GM19025 (cell line): ENCODE results near the gene ODAD4.

ENCODE experiments used
- ATAC-seq: cut with Tn5 transposase; IDR thresholded peaks from one replicate; pipeline ENCODE4 v1.9.1; 2021; ENCODE audit warnings: mild to moderate bottlenecking, low read depth, moderate library complexity; ENCODE audit not compliant: unreplicated experiment

Gene ODAD4

DNA sequence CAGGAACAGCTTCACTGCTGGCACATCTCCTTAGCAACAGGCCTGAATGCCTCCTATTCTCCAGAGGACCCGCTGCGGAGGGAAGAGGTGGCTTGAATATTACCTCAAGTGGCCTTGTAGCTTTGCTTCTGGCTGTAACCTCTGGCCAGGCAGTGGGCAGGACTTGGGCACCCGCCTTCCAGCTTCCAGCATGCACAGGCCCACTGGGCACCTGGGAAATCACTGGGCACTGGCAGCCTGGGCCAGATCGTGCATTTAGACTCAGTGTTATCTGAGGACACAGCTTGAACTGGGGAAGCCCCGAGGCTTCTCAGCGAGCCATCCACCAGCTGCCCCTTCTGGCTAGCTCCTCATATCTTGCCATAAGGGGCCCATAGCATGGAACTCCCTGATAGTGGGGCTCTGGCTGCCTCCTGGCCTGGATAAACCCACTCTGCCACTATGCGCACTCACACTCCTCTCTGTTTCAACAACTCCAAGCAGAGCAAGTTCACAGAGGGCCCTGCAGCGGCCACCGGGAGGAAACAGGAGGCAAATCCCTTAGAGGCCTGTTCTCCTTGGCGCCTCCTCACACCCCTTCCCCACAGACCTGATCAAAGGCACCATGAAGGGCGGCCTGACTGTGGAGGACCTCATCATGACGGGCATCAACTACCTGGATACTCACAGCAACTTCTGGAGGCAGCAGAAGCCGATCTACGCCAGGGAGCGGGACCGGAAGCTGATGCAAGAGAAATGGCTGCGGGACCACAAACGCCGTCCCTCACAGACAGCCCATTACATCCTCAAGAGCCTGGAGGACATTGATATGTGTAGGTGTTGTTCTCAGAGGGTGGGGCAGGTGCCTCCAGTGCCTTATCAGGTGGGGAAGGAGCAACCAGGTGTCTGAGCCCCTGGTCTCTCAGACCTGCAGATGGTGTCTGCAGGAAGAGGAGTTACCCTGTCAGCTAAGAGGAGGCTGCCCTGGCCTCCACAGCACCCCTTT is 7.8 kb downstream of the ODAD4 start:
- no peak for ATAC-seq

DNA sequence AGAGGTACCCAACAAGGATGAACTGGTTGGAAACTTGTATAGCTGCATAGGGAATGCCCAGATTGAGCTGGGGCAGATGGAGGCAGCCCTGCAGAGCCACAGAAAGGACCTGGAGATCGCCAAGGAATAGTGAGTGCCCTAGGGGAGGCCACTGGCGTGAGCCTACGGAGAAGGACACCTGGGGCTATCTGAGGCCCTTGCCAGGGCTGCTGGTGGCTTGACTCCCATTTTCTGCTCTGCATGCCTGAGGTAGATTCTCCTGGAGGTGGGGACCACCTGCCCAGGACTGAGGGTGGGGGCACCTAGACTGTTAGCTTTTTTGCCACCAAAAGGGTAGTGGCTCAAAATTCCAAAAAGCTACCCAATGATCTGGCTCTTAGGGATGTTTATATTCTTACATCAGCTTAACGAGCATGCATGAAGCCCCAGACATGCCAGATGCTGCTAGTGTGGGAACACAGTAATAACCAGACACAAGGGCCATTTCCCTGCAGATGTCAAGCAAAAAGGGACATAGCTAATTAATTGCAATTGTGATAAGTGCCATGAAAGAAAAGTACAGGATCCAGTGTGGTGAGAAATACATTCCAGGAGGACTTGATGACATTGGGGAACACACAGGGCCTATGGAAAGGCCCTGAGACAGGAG is 8.8 kb downstream of the ODAD4 start:
- ATAC-seq: no peak

DNA sequence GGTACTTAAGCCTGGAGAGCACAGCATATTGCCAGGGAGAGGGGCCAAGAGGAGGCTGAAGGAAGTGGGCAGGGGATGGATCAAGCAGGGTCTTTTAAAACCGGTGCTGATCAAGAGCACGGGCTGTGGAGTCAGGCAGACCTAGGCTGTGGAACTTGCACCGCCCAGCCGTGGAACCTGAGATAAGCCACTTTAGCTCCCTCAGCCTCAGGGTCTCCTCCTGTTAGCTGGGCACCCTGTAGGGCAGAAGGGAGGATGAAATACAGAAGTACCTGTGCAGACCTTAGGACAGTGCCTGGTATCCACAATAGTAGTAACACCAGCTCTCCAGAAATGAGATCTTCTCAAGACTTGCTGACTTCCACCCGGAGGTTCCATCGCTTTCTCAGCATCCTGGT is 9.3 kb downstream of the ODAD4 start:
- no peak for ATAC-seq

DNA sequence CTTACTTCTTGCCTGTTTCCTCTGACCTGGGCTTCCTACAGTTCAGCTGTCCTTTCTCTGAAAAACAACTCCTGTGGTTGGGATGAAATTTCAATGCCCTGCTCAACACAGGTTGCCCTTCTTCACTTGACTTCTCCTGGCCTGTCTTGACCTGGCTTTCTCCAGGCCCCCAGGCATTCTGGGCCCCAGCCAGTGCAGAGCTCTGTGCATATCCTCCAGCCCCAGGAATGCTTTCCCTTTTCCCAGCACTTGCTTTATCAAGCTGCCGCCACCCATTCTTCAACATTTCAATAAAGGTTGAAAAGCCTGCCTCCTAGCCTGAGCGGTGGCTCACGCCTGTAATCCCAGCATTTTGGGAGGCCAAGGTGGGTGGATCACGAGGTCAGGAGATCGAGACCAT is 10.8 kb downstream of the ODAD4 start:
- no peak for ATAC-seq

DNA sequence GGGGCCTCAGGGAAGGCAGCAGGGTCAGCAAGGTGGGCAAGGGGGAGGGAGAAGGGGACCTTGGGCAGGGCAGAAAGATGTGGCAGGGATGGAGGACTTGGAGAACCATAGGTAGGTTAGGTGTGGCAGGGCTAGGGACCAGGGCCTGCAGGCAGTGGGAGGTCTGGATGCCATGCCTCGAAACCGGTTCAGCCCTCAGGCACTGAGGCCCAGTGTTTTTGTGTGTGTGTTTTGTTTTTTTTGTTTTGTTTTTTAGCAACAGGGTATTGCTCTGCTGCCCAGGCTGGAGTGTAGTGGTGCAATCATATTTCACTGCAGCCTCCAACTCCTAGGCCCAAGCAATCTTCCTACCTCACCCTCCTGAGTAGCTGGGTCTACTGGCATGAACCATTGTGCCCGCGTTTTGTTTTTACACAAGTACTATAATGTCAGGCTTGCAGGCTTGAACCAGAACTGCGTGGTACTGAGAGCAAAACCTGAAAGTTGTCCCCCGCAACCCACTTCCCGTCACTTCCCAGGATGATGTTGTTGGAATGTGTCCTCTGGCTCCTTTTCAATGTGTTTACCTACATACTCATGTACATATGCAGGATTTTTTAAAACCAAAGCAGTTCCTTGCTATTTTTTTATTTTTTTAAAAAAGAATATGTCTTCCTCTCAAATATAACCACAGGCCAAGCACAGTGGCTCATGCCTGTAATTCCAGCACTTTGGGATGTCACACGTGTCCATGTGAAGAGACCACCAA is 12.4 kb downstream of the ODAD4 start:
- no peak for ATAC-seq

DNA sequence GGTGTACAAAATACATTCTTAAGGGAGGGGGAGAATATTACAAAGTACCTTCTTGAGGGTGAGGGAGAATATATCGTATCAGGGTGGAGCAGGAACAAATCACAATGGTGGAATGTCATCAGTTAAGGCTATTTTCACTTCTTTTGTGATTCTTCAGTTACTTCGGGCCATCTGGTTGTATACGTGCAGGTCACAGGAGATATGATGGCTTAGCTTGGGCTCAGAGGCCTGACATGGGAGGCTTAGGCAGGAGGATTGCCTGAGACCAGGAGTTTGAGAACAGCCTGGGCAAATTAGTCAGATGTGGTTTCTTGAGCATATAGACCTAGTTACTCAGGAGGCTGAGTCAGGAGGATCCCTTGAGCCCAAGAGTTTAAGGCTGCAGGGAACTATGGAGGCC is 13.1 kb downstream of the ODAD4 start:
- ATAC-seq: no peak

DNA sequence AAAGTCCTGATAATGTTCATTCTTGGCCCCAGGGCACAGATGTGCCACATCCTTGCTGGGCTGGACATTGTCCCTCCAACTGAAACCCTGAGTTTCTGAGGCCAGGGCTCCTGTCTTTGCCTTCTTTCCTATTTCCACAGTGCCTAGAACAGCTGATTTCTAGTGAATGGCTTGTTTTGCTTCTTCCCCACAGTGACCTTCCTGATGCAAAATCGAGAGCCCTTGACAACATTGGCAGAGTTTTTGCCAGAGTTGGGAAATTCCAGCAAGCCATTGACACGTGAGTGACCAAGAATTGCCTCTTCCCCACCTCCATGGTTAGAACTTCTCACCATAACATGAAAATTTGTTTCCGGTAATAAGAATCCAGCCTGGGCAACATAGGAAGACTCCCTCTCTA is 14.5 kb downstream of the ODAD4 start:
- ATAC-seq: no peak

DNA sequence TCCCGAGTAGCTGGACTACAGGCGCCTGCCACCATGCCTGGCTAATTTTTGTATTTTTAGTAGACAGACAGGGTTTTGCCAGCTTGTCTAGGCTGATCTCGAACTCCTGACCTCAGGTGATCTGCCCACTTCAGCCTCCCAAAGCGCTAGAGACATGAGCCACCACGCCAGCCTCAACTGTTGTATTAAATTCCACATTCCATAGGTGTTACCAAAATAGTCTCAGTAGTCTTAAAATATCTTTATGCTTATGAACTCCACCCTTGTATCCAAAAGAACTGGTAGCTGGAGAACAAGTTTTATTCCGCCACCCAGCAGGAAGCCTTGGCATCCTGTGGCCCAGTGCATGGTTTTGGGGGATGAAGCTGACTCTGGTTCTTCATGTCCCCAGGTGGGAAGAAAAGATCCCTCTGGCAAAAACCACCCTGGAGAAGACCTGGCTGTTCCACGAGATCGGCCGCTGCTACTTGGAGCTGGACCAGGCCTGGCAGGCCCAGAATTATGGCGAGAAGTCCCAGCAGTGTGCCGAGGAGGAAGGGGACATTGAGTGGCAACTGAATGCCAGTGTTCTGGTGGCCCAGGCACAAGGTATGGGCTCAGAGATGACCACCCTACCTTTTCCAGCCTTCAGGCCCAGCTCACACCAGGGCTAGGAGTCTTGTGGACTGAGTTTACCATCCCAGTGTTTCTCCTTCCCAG is 18.5 kb downstream of the ODAD4 start:
- no peak for ATAC-seq

DNA sequence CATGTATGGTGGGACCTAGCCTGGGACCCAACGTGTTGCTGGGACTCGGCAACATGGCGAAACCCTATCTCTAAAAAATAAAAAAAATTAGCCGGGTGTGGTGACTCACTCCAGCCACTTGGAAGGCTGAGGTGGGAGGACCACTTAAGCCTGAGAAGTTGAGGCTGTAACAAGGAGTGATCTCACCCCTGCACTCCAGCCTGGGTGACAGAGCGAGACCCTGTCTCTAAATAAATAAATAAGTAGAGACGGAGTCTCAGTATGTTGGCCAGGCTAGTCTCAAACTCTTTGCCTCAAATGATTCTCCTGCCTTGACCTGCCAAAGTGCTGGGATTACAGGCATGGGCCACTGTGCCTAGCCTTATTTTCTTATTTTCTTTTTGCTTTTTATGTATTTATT is 26.1 kb downstream of the ODAD4 start:
- no peak for ATAC-seq

DNA sequence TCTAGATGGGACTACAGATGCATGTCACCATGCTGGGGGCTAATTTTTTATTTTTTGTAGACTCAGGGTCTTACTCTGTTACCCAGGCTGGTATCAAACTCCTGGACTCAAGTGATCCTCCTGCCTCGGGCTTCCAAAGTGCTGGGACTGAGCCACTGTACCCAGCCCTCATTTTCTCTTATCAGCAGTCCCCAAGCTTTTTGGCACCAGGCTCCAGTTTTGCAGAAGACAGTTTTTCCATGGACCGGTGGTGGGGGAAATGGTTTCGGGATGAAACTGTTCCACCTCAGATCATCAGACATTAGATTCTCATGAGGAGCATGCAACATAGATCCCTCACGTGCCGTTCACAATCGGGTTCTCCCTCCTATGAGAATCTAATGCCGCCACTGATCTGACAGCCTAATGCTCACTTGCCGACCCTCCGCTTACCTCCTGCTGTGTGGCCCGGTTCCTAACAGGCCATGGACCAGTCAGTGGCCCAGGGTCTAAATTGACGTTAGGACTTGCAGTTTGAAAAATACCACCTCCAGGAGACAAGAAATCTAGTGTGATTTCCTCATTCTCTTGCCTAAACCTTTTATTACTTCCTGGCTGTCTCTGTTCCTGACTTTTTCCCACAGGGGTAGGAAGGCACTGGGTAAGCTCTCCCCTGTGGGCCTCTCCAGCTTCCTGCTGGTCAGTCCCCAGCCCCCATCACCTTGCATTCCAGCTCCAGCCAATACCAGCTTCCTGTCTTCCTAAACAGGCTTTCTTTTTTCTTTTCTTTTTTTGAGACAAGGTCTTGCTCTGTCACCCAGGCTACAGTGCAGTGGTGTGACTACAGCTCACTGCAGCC is 26.8 kb downstream of the ODAD4 start:
- ATAC-seq: no peak

DNA sequence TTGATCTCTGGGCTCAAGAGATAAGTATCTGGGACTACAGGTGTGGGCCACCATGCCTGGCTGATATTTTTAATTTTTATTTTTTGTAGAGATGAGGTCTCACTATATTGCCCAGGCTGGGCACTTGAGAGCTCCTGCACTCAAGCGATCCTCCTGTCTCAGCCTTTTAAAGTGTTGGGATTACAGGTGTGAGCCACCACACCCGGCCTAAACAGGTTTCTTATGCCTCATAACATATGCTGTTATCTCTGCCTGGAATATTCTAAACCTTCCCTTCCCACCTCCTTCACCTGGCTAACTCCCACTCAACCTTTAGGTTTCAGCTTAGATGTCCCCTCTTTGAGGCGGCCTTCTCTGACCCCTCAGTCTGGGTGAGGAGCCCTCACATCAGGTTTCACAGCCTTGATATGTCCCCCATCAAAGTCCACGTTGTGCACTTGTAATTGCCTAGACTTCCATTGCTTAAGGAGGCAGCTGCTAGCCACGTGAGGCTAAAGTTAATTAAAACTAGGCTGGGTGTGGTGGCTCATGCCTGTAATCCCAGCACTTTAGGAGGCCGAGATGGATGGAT is 27.5 kb downstream of the ODAD4 start:
- ATAC-seq: no peak

DNA sequence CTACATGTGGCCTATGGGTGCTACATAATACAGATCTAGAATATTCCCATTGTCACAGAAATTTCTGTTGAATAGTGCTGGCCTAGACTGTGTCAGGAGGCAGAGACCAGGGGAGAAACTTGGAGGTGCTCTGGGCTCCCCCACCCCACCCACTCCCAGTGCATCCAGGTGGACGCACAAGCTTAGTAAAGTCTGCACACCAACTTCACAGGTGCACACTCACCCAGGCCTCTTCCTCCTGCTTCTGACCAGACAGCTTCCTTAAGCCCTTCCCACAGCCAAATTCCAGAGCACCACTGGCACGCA is 28.6 kb downstream of the ODAD4 start:
- ATAC-seq: no peak

DNA sequence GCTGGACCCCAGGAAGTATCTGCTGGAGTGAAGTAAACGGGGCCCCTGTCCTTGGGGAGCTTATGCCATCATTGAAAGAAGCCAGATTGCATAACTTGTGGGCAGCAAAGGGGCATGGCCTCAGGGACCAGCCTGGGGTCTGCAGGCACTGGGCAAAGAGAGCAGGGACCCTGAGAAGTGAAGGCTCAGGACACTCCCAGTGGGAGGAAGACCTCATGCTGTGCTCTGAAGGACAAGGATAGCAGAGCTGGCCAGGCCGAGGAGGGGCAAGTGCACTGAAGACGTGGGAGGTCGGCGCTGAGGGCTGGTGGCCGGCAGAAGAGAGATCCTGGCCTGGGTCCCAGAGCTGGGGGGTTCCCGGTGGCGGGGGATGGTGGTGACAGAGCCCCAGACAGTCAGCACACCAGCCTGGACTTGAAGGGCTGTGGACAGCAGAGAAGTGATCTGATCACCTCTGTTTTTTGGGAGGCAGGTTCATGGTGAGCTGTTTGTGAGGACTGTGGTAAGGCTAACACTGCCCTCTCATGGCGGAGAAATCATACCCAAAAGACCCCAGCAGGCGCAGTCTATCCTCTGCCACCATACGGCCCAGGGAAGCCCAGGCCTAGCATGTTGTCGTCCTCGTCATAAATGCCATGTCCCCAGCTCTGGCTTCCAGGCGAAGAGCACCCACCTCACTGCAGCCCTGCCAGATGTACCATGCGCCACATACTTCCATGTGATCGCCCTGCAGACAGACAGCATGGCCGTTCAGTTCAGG is 29.1 kb downstream of the ODAD4 start:
- no peak for ATAC-seq

DNA sequence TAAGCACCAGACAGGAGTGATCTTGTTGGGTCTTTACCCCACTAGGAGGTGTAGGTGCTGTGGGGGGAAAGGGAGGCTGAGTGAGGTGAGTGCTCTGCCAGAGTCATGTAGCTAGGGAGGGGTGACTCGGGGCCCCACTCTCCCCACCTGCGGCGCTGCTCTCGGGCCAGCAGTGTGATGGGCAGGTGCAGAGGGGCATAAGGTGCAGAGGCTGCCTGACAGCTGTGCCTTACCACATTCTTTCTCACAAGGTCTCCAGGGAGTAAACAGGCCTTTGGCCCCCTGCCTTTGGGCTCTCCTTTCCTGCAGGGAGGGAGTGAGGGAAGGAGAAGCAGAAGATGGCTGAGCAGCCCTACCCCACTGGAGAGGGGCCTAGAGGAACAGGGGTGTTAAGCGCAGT is 31.7 kb downstream of the ODAD4 start:
- ATAC-seq: no peak

DNA sequence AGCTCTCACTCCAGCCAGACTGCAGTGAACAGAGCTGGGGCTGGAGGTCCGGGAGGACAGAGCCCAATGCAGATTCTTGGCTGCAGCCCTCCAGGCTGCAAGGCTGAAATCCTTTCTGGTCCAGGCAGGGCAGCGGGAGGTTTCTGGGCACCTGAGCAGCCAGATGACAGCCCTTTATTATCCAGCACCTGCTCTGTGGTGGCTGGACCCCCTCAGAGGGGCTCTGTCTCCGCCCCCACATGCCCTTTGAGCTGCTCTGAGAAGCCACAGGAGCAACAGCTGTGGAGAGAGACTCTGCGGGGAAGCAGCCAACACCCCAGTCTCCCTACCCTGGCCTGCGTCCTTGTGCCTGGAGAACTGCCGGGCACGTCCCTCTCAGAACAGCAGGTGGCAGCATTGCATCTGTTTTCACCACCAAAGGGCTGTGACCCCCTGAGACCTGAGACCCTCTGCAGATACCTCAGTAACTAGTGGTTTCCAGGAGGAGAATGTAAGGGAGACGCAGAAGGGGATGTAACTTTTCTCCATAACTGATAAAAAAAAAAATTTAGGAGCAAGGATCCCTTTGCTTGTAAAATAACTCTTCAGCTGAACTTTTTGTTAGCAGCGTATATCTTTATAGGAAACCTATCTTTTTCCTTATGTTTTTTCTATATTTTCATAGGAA is 32.5 kb downstream of the ODAD4 start:
- ATAC-seq: no peak

DNA sequence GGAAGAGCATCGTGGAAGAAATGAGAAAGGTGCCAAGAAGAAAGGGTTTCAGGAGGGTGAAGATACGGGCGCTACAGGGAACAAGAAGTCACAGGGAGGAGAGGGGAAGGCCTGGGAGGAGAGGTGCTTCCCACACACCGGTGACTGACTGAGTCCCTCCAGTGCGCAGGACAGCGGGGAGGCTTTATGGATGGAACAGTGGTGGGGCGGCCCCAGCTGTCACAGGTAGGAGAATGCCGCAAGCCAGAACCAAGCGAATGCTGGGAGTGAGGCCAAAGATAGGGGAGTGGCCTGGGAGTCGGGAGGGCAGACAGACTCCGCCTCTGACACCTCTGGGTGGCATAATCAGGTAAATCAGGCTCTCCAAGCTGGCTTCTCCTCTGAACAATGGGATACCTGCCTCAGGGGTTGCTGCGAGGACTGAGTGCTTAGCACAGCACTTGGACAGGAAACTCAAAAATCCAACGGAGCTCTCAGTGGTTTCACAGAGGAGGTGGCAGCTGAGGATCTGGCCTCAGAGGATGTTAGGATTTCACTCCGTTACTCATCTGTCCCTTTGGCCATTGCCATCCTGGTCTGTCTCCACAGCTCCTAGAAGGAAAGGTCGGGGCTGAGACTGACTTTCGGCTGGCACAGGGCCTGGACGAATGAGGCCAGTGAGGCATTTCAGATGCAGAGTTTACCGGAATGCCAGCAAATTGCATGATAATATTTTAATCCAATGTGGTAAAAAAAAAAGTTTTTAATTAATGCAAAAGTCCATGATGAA is 35.5 kb downstream of the ODAD4 start:
- ATAC-seq: no peak

DNA sequence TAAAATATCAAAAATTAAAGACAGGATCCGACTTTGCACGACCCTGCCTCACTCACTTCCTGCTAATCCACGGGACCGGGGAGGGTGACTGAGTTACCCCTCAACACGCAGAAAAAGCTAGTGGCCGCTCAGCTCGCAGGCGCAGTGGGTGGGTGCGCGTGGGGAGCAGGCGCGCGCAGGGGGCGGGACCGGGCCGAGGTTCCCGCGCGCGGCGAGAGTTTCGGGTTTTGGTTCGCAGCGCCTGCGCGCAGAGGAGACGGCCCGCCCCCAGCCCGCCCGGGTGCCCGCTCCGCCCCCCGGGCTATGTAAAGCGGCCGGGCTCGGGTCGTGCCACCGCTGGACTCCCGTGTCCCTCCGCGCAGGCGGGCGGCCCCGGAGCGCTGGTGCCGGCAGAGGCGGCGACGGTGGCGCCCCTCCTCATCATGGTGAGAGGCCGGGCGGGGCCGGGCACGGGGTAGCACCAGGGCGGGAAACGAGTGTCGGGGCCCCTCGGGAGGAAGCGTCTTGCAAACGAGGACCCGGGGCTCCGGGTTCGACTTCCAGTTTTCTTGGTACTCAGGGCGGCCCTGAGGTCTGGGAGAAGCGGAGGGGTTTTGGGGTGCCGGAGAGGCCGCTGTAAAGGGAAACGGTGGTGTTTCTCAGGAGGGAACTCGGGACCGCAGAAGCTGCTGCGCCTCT is 36.2 kb downstream of the ODAD4 start, which contains the start of gene CNP:
Gene CNP, plus strand, starts transcription at position 333 of the 678 bp plus-strand sequence. Its CDS starts 90 bp downstream, at position 423.
- ATAC-seq: peak; percentile 68
